Measurements from ENCODE around the gene PLPP4. TPM values are rescaled to one million over a fixed set of nuclear protein-coding genes. Genes with fewer than 3 reads are reported as not detected.

Gene PLPP4
- total and polyA plus RNA-seq, 2 experiments from 2014 or later, result 30.0 to 34.4 TPM

- Histone ChIP-seq H3K4me2 (ENCODE audit: unreplicated experiment) (peak overlapping the region; percentile 47), H3F3A (ENCODE audit: insufficient read depth) (peaks cover 54% of the 10 kb centered on the region), H3K9me2 (ENCODE audit: insufficient read depth) (no peaks in the 10 kb centered on the region), H3K27me3 (replicated peaks; ENCODE audit: insufficient read depth) (no peaks in the 10 kb centered on the region), H3K9ac (no peak overlapping the region), H3K27ac (peak overlapping the region; percentile 92; the same call in 1 of the 2 replicates), H3K4me3 (no peak overlapping the region), H3K79me2 (ENCODE audit: insufficient read depth) (peaks cover 39% of the 10 kb centered on the region), H4K20me1 (ENCODE audit: insufficient read depth) (no peaks in the 10 kb centered on the region), H2AFZ (no peak overlapping the region), H3K4me1 (ENCODE audit: insufficient read depth) (peaks cover 53% of the 10 kb centered on the region), H3K36me3 (ENCODE audit: low read depth) (no peaks in the 10 kb centered on the region), H3K9me3 (ENCODE audit: low read depth) (no peaks in the 10 kb centered on the region)
- DNase-seq, result no peak
- no peak for TF ChIP-seq EZH2phosphoT487 (IDR thresholded peaks at IDR 0.05; ENCODE audit: insufficient read depth, low read depth)
- TF ChIP-seq EZH2 (IDR thresholded peaks at IDR 0.05; ENCODE audit: insufficient read depth, poor library complexity, severe bottlenecking), result no peak
- in situ Hi-C loops (cut with MboI), result no loop called here
- 94 to 98% methylated on average over 5 of the region's 5 CpGs for WGBS, 2 experiments (ENCODE audit: low coverage in 1 of 2, low lambda C conversion rate in 2 of 2, missing lambda C conversion rate in 2 of 2)
Observed at GRCh38 chr10:120459185-120459584, 2.2 kb downstream of the PLPP4 start.

GRCh38 chr10:120460186-120460585 lies 3.2 kb downstream of the PLPP4 start:
- Histone ChIP-seq H3K4me1 (ENCODE audit: insufficient read depth) (peaks cover 51% of the 10 kb centered on the region), H3K79me2 (ENCODE audit: insufficient read depth) (peaks cover 49% of the 10 kb centered on the region), H3K9ac (peak overlapping the region; percentile 64), H3K27me3 (replicated peaks; ENCODE audit: insufficient read depth) (no peaks in the 10 kb centered on the region), H3K4me3 (no peak overlapping the region), H3K36me3 (ENCODE audit: low read depth) (no peaks in the 10 kb centered on the region), H3K9me2 (ENCODE audit: insufficient read depth) (no peaks in the 10 kb centered on the region), H3K27ac (peak overlapping the region; percentile 92), H2AFZ (no peak overlapping the region), H4K20me1 (ENCODE audit: insufficient read depth) (no peaks in the 10 kb centered on the region), H3K4me2 (ENCODE audit: unreplicated experiment) (peak overlapping the region; percentile 47), H3F3A (ENCODE audit: insufficient read depth) (peaks cover 50% of the 10 kb centered on the region), H3K9me3 (ENCODE audit: low read depth) (no peaks in the 10 kb centered on the region)
- in situ Hi-C loops (cut with MboI), result no loop called here
- TF ChIP-seq EZH2 (IDR thresholded peaks at IDR 0.05; ENCODE audit: insufficient read depth, poor library complexity, severe bottlenecking) (no peak), EZH2phosphoT487 (IDR thresholded peaks at IDR 0.05; ENCODE audit: insufficient read depth, low read depth) (no peak)
- WGBS, 2 experiments (ENCODE audit: low coverage in 1 of 2, low lambda C conversion rate in 2 of 2, missing lambda C conversion rate in 2 of 2), result 73 to 77% methylated on average over 1 of the region's 1 CpG
- peak; percentile 77 for DNase-seq

DNA sequence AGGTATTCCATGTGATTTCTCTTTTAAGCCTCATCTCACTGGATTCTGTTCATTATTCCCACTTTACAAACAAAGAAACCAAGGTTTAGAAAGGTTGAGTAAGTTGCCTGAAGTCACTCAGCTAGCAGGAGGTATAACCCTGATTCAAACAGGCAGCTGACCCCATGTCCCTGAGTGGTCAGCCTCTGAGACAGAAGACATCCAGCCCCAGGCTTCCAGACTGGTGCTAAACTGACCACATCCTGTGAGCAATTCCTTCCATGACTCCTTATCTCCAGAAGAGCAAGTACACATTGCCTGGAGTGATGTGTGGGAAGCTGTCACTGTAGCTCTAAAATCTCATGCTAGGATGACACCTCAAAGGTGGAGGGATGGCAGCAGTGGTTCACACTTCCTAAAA lies 3.7 kb downstream of the PLPP4 start:
- Histone ChIP-seq H3K27me3 (replicated peaks; ENCODE audit: insufficient read depth) (no peaks in the 10 kb centered on the region), H3K4me3 (no peak overlapping the region)

GRCh38 chr10:120462018-120462682 lies 5.1 kb downstream of the PLPP4 start:
- peaks cover 40% of the 10 kb centered on the region for H3K4me1 ChIP-seq (ENCODE audit: insufficient read depth)
- TF ChIP-seq EZH2phosphoT487 (IDR thresholded peaks at IDR 0.05; ENCODE audit: insufficient read depth, low read depth) (no peak), EZH2 (IDR thresholded peaks at IDR 0.05; ENCODE audit: insufficient read depth, poor library complexity, severe bottlenecking) (no peak)
- no peaks in the 10 kb centered on the region for H3K36me3 ChIP-seq (ENCODE audit: low read depth)
- no peaks in the 10 kb centered on the region for H3K9me2 ChIP-seq (ENCODE audit: insufficient read depth)
- no peak for DNase-seq
- 95 to 96% methylated on average over 8 of the region's 8 CpGs for WGBS, 2 experiments (ENCODE audit: low coverage in 1 of 2, low lambda C conversion rate in 2 of 2, missing lambda C conversion rate in 2 of 2)
- in situ Hi-C loops (cut with MboI), result no loop called here
- no peak overlapping the region for H3K4me2 ChIP-seq (ENCODE audit: unreplicated experiment)
- no peak overlapping the region for H3K9ac ChIP-seq
- H4K20me1 ChIP-seq (ENCODE audit: insufficient read depth), result no peaks in the 10 kb centered on the region
- no peak overlapping the region for H3K4me3 ChIP-seq
- no peak overlapping the region for H3K27ac ChIP-seq
- no peaks in the 10 kb centered on the region for H3K27me3 ChIP-seq (replicated peaks; ENCODE audit: insufficient read depth)
- peaks cover 65% of the 10 kb centered on the region for H3K79me2 ChIP-seq (ENCODE audit: insufficient read depth)
- H2AFZ ChIP-seq, result no peak overlapping the region
- H3F3A ChIP-seq (ENCODE audit: insufficient read depth), result peaks cover 40% of the 10 kb centered on the region
- H3K9me3 ChIP-seq (ENCODE audit: low read depth), result no peaks in the 10 kb centered on the region

More for the DNA sequence above, 3.7 kb downstream of the PLPP4 start:
- H3K27ac ChIP-seq, result peak overlapping the region; percentile 92
- peak; percentile 98 for DNase-seq
- peak overlapping the region; percentile 64 for H3K9ac ChIP-seq
- in situ Hi-C loops (cut with MboI), result no loop called here
- H2AFZ ChIP-seq, result no peak overlapping the region
- peaks cover 47% of the 10 kb centered on the region for H3K4me1 ChIP-seq (ENCODE audit: insufficient read depth)
- TF ChIP-seq EZH2phosphoT487 (IDR thresholded peaks at IDR 0.05; ENCODE audit: insufficient read depth, low read depth) (0 out of 2 replicates have a peak, but pooled peaks have one; percentile 78), EZH2 (IDR thresholded peaks at IDR 0.05; ENCODE audit: insufficient read depth, poor library complexity, severe bottlenecking) (no peak)
- no peaks in the 10 kb centered on the region for H3K9me2 ChIP-seq (ENCODE audit: insufficient read depth)
- no peaks in the 10 kb centered on the region for H3K36me3 ChIP-seq (ENCODE audit: low read depth)
- peaks cover 54% of the 10 kb centered on the region for H3K79me2 ChIP-seq (ENCODE audit: insufficient read depth)
- peak overlapping the region; percentile 47 for H3K4me2 ChIP-seq (ENCODE audit: unreplicated experiment)
- no peaks in the 10 kb centered on the region for H3K9me3 ChIP-seq (ENCODE audit: low read depth)
- H3F3A ChIP-seq (ENCODE audit: insufficient read depth), result peaks cover 47% of the 10 kb centered on the region
- no peaks in the 10 kb centered on the region for H4K20me1 ChIP-seq (ENCODE audit: insufficient read depth)

All from GM23248 (cell line).